Lower lobe of right lung (tissue), 2 donors: ENCODE data around the gene EFCAB8. TPM values are rescaled to one million over a fixed set of nuclear protein-coding genes. Genes with fewer than 3 reads are reported as not detected.

Experiments
- ATAC-seq, 2 donors: fragments of 200-7000 bp; cut with Tn5 transposase; one replicate each; pipeline ENCODE4 v1.9.1; 2020 to 2022; ENCODE audit warnings: mild to moderate bottlenecking in 2 of 2, moderate library complexity in 2 of 2
- DNase-seq: peaks from one replicate; pipeline ENCODE4 v3.0.0-alpha.2; 2020
- H3K27ac ChIP-seq: fragments of 200-600 bp; one replicate; pipeline ENCODE4 v1.8.0; 2022
- H3K27me3 ChIP-seq: fragments of 200-600 bp; one replicate; pipeline ENCODE4 v1.8.0; 2022; ENCODE audit warnings: low read depth
- H3K36me3 ChIP-seq: fragments of 200-600 bp; one replicate; pipeline ENCODE4 v1.8.0; 2022; ENCODE audit warnings: mild to moderate bottlenecking
- H3K4me1 ChIP-seq: fragments of 200-600 bp; one replicate; pipeline ENCODE4 v1.8.0; 2022
- H3K4me3 ChIP-seq: fragments of 200-600 bp; one replicate; pipeline ENCODE4 v1.8.0; 2022; ENCODE audit warnings: mild to moderate bottlenecking
- H3K9me3 ChIP-seq: fragments of 200-600 bp; one replicate; pipeline ENCODE4 v1.8.0; 2022
- CTCF ChIP-seq: fragments of 200-600 bp; IDR thresholded peaks from one replicate; pipeline ENCODE4 v1.8.0; 2022; ENCODE audit warnings: antibody characterized with exemption, mild to moderate bottlenecking
- intact Hi-C: fragments of 100-400 bp; cut with DNase I; formaldehyde crosslinking; loops from one replicate; pipeline ENCODE4 v1.11.0; 2022
- total RNA-seq: library from RNA; stranded (reverse); fragmentation: NEBNext Ultra II Directional; extraction: Animal tissue kit (Norgen Biotek cat#: 25700); gene quantifications from one replicate; pipeline ENCODE4 v1.2.1, GENCODE V29; 2021
- donor health status: DM: no; HTN: yes; CAD: no; lungs with severe emphysema.

Gene EFCAB8
- total RNA-seq, 1 donor from 2014 or later, result 0.30 TPM

DNA sequence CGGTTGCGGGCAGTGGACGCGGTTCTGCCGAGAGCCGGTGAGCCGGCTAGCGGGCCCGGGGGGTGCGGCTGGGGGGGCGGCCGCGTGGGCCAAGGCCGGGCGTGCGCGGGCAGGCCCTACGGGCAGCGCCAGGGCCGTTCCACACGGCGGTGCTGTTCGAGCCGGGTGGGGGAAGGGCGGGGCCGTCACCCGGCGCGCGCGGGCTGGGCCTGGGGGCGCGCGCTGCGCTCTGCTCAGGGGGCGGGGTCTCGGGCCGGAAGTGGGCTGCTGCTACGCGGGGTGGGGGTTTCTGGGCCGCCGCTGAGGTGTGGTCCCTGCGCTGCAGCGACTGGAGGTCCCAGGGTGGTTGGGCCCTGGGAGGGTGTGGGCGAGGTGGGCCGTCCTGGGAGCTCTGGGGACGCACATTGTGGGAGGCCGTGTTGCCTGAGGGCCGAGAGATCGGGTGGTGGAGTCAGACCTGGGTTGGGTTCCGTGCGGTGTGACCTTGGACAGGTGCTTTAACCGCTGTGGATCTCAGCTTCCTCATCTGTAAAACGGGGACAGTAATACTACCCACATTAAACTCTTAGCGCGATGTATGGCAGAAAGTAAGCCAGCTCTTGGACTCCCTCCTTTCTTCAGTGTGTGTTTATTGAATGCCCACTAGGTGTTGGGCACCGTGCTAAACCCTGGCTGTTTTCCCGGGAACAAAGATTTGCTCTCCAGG is 38.6 kb upstream of the EFCAB8 start:
- Histone ChIP-seq H3K4me3 (peak overlapping the region; percentile 70), H3K36me3 (no peaks in the 10 kb centered on the region), H3K27ac (peak overlapping the region; percentile 92), H3K9me3 (no peaks in the 10 kb centered on the region), H3K4me1 (peaks cover 44% of the 10 kb centered on the region), H3K27me3 (no peaks in the 10 kb centered on the region)
- peak; percentile 78 for DNase-seq
- peak; percentile 93 to 95 for ATAC-seq
- TF ChIP-seq CTCF, result no peak
- intact Hi-C loops, result no loop called here

DNA sequence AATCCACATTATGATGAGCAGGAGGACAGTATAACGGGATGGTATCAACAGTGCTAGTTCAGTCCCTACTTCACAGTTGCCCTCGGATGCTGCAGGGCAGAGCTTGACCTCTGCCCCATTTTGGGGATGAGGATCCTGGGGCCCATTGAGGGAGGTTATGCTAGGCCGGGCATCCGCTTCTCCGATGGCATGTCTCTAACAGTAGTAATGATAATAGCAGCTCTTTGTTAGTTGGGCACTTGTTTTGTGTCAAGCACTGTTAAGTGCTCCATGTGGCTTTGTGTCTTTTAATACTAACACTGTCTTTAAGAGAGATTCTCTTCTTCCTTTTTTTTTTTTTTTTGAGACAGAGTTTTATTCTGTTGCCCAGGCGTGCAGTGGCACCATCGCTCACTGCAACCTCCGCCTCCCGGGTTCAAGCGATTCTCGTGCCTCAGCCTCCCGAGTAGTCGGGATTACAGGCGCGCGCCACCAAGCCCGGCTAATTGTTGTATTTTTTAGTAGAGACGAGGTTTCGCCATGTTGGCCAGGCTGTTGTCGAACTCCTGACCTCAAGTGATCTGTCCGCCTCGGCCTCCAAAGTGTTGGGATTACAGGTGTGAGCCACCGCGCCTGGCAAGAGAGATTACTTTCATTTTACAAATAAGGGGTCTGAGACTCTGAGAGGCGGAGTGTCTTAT is 37.9 kb upstream of the EFCAB8 start:
- no peaks in the 10 kb centered on the region for H3K27me3 ChIP-seq
- intact Hi-C loops, result no loop called here
- H3K36me3 ChIP-seq, result peaks cover 5% of the 10 kb centered on the region
- no peak for TF ChIP-seq CTCF
- peak overlapping the region; percentile 70 for H3K4me3 ChIP-seq
- H3K9me3 ChIP-seq, result no peaks in the 10 kb centered on the region
- ATAC-seq (no peak), DNase-seq (no peak)
- H3K27ac ChIP-seq, result peak overlapping the region; percentile 92
- H3K4me1 ChIP-seq, result peaks cover 46% of the 10 kb centered on the region

- H3K27ac ChIP-seq, result no peak overlapping the region
- intact Hi-C loops, result no loop called here
These were observed 36.5 kb upstream of the EFCAB8 start for GRCh38 chr20:32822225-32822624.

DNA sequence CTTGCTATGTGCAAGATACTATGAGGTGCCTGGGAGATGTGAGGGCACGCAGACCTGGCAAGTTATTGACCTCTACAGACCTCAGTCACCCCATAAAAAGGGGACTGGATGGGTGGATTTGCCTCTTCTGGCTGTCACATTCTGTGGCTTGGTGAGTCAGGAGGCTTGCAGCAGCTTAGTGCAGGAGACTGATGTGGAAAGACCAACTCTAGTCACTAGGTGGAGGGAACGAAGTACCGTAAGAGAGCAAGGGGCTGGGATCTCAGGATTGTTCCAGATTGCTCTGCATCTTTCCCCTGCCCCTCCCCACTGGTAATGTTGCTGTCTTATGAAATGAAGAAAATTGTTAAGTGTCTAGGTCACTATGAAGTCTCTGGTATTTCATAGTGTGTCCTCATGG is 35.6 kb upstream of the EFCAB8 start:
- peaks cover 46% of the 10 kb centered on the region for H3K4me1 ChIP-seq
- no peak for TF ChIP-seq CTCF
- H3K4me3 ChIP-seq, result no peak overlapping the region
- intact Hi-C loops, result no loop called here
- no peaks in the 10 kb centered on the region for H3K27me3 ChIP-seq
- ATAC-seq (no peak), DNase-seq (no peak)
- no peak overlapping the region for H3K27ac ChIP-seq
- H3K36me3 ChIP-seq, result peaks cover 27% of the 10 kb centered on the region
- no peaks in the 10 kb centered on the region for H3K9me3 ChIP-seq

More at GRCh38 chr20:32822225-32822624, 36.5 kb upstream of the EFCAB8 start:
- no peak for DNase-seq
- ATAC-seq, result no peak
- Histone ChIP-seq H3K4me1 (peaks cover 46% of the 10 kb centered on the region), H3K36me3 (peaks cover 18% of the 10 kb centered on the region), H3K4me3 (no peak overlapping the region), H3K9me3 (no peaks in the 10 kb centered on the region), H3K27me3 (no peaks in the 10 kb centered on the region)
- TF ChIP-seq CTCF, result no peak

DNA sequence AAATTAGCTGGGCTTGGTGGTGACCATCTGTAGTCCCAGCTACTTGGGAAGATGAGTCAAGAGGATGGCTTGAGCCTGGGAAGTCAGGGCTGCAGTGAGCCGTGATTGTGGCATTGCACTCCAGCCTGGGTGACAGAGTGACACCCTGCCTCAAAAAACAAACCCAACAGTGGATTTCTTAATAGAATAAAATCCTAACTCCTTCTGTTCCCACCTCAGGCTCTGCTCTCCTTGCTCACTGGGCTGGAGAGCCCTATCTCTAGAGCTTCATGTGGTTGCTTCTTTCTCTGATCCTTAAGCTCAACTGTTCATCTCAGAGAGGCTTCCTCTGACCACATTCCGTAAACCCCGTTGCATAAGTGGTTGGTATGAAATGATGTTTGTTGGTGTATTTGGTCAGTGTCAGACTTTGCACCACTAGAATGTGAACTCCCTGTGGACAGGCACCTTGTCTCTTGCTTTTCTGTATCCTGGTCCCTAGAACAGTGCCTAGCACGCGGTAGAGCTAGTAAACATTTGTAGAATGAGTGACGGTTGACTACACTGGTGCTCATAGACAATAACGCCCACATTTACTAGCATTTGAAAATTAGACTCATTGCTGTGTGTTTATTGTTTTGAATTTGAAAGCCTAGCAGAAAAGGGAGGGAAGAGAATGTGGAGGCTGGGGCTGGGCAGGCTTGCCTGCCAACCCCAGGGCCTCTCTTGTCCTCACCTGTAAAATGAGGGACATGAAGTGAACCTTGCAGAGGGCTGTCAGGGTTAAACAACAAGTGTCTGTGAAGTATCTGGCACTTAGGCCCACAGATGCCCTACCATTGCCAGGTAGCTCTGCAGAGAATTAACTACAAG is 34.8 kb upstream of the EFCAB8 start:
- no peak for DNase-seq
- Histone ChIP-seq H3K27me3 (no peaks in the 10 kb centered on the region), H3K4me1 (peaks cover 52% of the 10 kb centered on the region), H3K36me3 (peaks cover 36% of the 10 kb centered on the region), H3K9me3 (no peaks in the 10 kb centered on the region), H3K4me3 (no peak overlapping the region), H3K27ac (no peak overlapping the region)
- intact Hi-C loops, result no loop called here
- ATAC-seq, result no peak
- no peak for TF ChIP-seq CTCF
